HG02642 (cell line): ENCODE data around the gene DHX29.

Source experiments
- ATAC-seq: cut with Tn5 transposase; IDR thresholded peaks from one replicate; pipeline ENCODE4 v1.9.1; 2021; ENCODE audit warnings: mild to moderate bottlenecking; ENCODE audit not compliant: unreplicated experiment, poor library complexity

Gene DHX29

GRCh38 chr5:55218967-55219366 is 88.5 kb downstream of the DHX29 start:
- no peak for ATAC-seq

GRCh38 chr5:55211184-55211874 is 96.2 kb downstream of the DHX29 start:
- ATAC-seq: no peak
